B cell (primary cell): Measurements from ENCODE around the gene CCDC34. TPM values are rescaled to one million over a fixed set of nuclear protein-coding genes. Genes with fewer than 3 reads are reported as not detected.

ENCODE experiments used
- ATAC-seq: fragments of 200-7000 bp; cut with Tn5 transposase; one replicate; pipeline ENCODE4 v1.10.0; 2021; ENCODE audit warnings: low read depth, mild to moderate bottlenecking, moderate number of reproducible peaks, moderate library complexity
- CTCF ChIA-PET: fragments of 350-600 bp; sonication (Branson Sonifier 250); formaldehyde crosslinking; loops from one replicate; lab custom pipeline; 2021; ENCODE audit warnings: antibody characterized with exemption, inconsistent platforms; lab: Charles Lee
- POLR2A ChIA-PET: fragments of 350-600 bp; sonication (Branson Sonifier 250); formaldehyde crosslinking; loops from one replicate; lab custom pipeline; 2021; ENCODE audit warnings: antibody characterized with exemption; lab: Charles Lee
- DNase-seq: peaks from one replicate; pipeline ENCODE4 v3.0.0; 2013
- H2AFZ ChIP-seq: 2 replicates; pipeline ENCODE4 v1.6.1; 2012; ENCODE audit warnings: mild to moderate bottlenecking, low read depth, low read length; ENCODE audit not compliant: insufficient read depth, poor library complexity, severe bottlenecking
- H3K27ac ChIP-seq, 2 donors: 1 replicate in 1 of 2; 2 replicates in 1 of 2; pipeline ENCODE4 v1.5.1; 2012 to 2013; ENCODE audit warnings: low read length in 2 of 2, mild to moderate bottlenecking in 2 of 2, moderate library complexity in 1 of 2
- H3K27me3 ChIP-seq, 4 experiments: fragments of 200-600 bp in 1 of 4; sonication (generic) in 1 of 4; replicated peaks in 1 of 4; 1 replicate in 2 of 4; 2 replicates in 2 of 4; pipeline versions ENCODE4 v1.6.1 to v1.7.0; 2013 to 2016; ENCODE audit warnings: low read length in 3 of 4, mild to moderate bottlenecking in 2 of 4, mixed read lengths in 1 of 4, moderate library complexity in 1 of 4; ENCODE audit not compliant: insufficient read depth in 4 of 4, control insufficient read depth in 3 of 4; ENCODE audit errors: control extremely low read depth in 1 of 4
- H3K36me3 ChIP-seq, 2 experiments: replicated peaks in 1 of 2; 1 replicate in 1 of 2; 2 replicates in 1 of 2; pipeline versions ENCODE4 v1.6.1 to v1.7.1; 2013; ENCODE audit warnings: low read length in 1 of 2; ENCODE audit not compliant: insufficient read depth in 2 of 2, control insufficient read depth in 1 of 2; ENCODE audit errors: control extremely low read depth in 1 of 2, extremely low read depth in 1 of 2
- H3K4me1 ChIP-seq, 2 donors: fragments of 200-600 bp in 1 of 2; sonication (generic) in 1 of 2; 1 replicate in 1 of 2; 2 replicates in 1 of 2; pipeline versions ENCODE4 v1.5.1 to v1.6.1; 2013 to 2017; ENCODE audit warnings: low read length in 2 of 2; ENCODE audit not compliant: control insufficient read depth in 2 of 2, insufficient read depth in 2 of 2
- H3K4me2 ChIP-seq: replicated peaks from 2 replicates; pipeline ENCODE3; 2012; ENCODE audit warnings: mild to moderate bottlenecking, low read depth, low read length; ENCODE audit not compliant: poor library complexity, severe bottlenecking
- H3K4me3 ChIP-seq, 5 experiments: fragments of 200-600 bp in 1 of 5; sonication (generic) in 1 of 5; 1 replicate in 3 of 5; 2 replicates in 2 of 5; pipeline versions ENCODE4 v1.5.1 to v1.7.0; 2011 to 2016; ENCODE audit warnings: low read length in 4 of 5, mild to moderate bottlenecking in 4 of 5, low read depth in 2 of 5, control low read depth in 1 of 5, moderate library complexity in 1 of 5; ENCODE audit not compliant: insufficient read depth in 1 of 5; ENCODE audit errors: control extremely low read depth in 1 of 5, extremely low read depth in 1 of 5
- H3K79me2 ChIP-seq: fragments of 200-600 bp; sonication (generic); one replicate; pipeline ENCODE4 v1.6.0; 2016; ENCODE audit warnings: low read length; ENCODE audit not compliant: control insufficient read depth, insufficient read depth
- H3K9ac ChIP-seq: fragments of 200-600 bp; sonication (generic); 2 replicates; pipeline ENCODE4 v1.6.1; 2017; ENCODE audit warnings: mild to moderate bottlenecking, low read length, moderate library complexity
- H3K9me3 ChIP-seq, 3 donors: one replicate each; pipeline versions ENCODE4 v1.6.1 to v1.7.1; 2013; ENCODE audit warnings: low read length in 2 of 3; ENCODE audit not compliant: control insufficient read depth in 2 of 3, insufficient read depth in 1 of 3; ENCODE audit errors: control extremely low read depth in 1 of 3
- H4K20me1 ChIP-seq: 2 replicates; pipeline ENCODE4 v1.6.0; 2012; ENCODE audit warnings: mild to moderate bottlenecking, low read length; ENCODE audit not compliant: insufficient read depth, control insufficient read depth, poor library complexity, severe bottlenecking
- H3K27ac Mint-ChIP-seq: one replicate; pipeline ENCODE4 v1.8.0; 2021; ENCODE audit warnings: mixed read lengths
- H3K27me3 Mint-ChIP-seq: one replicate; pipeline ENCODE4 v1.8.0; 2021; ENCODE audit warnings: mixed read lengths
- H3K4me1 Mint-ChIP-seq: one replicate; pipeline ENCODE4 v1.8.0; 2021; ENCODE audit warnings: mixed read lengths
- H3K4me3 Mint-ChIP-seq: one replicate; pipeline ENCODE4 v1.8.0; 2021; ENCODE audit warnings: mixed read lengths
- H3K9me3 Mint-ChIP-seq: one replicate; pipeline ENCODE4 v1.8.0; 2022; ENCODE audit warnings: mixed read lengths; ENCODE audit not compliant: insufficient read depth
- CTCF ChIP-seq: fragments of 200-600 bp; IDR thresholded peaks from one replicate; pipeline ENCODE4 v1.8.0; 2022; ENCODE audit warnings: antibody characterized with exemption, mild to moderate bottlenecking
- EZH2 ChIP-seq: IDR thresholded peaks from 2 replicates; pipeline ENCODE4 v1.6.1; 2012; ENCODE audit warnings: borderline replicate concordance, low read depth, mild to moderate bottlenecking, moderate library complexity, low read length; ENCODE audit not compliant: insufficient read depth, poor library complexity, severe bottlenecking
- whole genome bisulfite sequencing: methylation state at CpG from one replicate; pipeline ENCODE4 v1.1.5; 2013; ENCODE audit warnings: missing lambda C conversion rate; ENCODE audit not compliant: insufficient coverage; 5-methylcytosine and 5-hydroxymethylcytosine counted together
- intact Hi-C: fragments of 100-400 bp; cut with micrococcal nuclease; formaldehyde crosslinking; loops from one replicate; pipeline ENCODE4 v1.10.0; 2022
- polyA plus RNA-seq: library from polyadenylated mRNA; depleted of rRNA; stranded (reverse); fragments of >200 nt; gene quantifications from 2 replicates; pipeline ENCODE4 v1.2.3, GENCODE V29; 2012
- total RNA-seq, 2 donors: library from RNA; stranded (reverse); fragments of 120-200 nt in 1 of 2; gene quantifications; 1 replicate in 1 of 2; 2 replicates in 1 of 2; pipeline versions ENCODE4 v1.2.3 to v1.2.4, GENCODE V29; 2013 to 2022

CCDC34 gene
- total and polyA plus RNA-seq, 2 donors (not counting 1 experiment from before 2014, with no cell fraction given): 0.94 to 4.1 TPM

GRCh38 chr11:27370374-27370773, 7.4 kb upstream of the CCDC34 start:
- 80% methylated on average over 1 of the region's 2 CpGs for WGBS
- Histone ChIP-seq H2AFZ (no peak overlapping the region), H3K4me1 (no peaks in the 10 kb centered on the region), H3K27me3 (no peaks in the 10 kb centered on the region), H3K4me2 (no peak overlapping the region), H3K27ac (no peak overlapping the region), H3K36me3 (no peaks in the 10 kb centered on the region), H3K9me3 (no peaks in the 10 kb centered on the region), H3K9ac (no peak overlapping the region), H4K20me1 (no peaks in the 10 kb centered on the region), H3K4me3 (no peak overlapping the region), H3K79me2 (no peaks in the 10 kb centered on the region)
- Mint-ChIP-seq H3K27me3 (no peaks in the 10 kb centered on the region), H3K4me1 (no peaks in the 10 kb centered on the region), H3K27ac (no peak overlapping the region), H3K9me3 (no peaks in the 10 kb centered on the region), H3K4me3 (no peak overlapping the region)
- no peak for ATAC-seq
- ChIA-PET CTCF (no interaction called here), POLR2A (no interaction called here)
- intact Hi-C loops: no loop called here
- TF ChIP-seq EZH2 (no peak), CTCF (no peak)
- DNase-seq: no peak

DNA sequence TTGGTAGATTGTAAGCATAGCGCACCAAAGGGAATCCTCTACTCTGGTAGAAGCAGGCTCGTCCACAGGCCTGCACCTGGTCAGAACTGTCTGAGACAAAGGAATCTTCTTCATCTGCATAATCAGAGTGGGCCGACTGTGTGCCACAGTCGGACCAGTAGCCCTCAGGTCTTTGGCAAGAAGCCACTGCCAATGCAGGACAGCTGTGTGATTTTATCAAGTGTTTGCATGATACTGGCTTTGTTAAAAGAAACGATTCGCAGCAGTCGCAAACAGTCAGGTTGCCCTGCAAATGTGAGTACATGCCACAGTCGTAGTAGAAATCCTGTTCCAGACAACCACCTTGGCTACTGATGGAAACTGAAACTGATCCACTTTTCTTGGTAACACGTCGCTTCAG, 4.9 kb upstream of the CCDC34 start:
- peaks cover 5 to 7% of the 10 kb centered on the region in 2 donors for H3K4me1 ChIP-seq
- H2AFZ ChIP-seq: no peak overlapping the region
- DNase-seq (no peak), ATAC-seq (no peak)
- ChIA-PET CTCF (no interaction called here), POLR2A (no interaction called here)
- peaks cover 9% of the 10 kb centered on the region for H3K4me1 Mint-ChIP-seq
- no peak overlapping the region for H3K4me3 Mint-ChIP-seq
- H3K4me3 ChIP-seq: no peak overlapping the region
- H3K79me2 ChIP-seq: no peaks in the 10 kb centered on the region
- TF ChIP-seq CTCF: no peak
- no peak for TF ChIP-seq EZH2
- H3K9me3 ChIP-seq: no peaks in the 10 kb centered on the region
- no peak overlapping the region for H3K4me2 ChIP-seq
- no peak overlapping the region for H3K27ac Mint-ChIP-seq
- H3K9ac ChIP-seq: no peak overlapping the region
- intact Hi-C loops: no loop called here
- H3K9me3 Mint-ChIP-seq: no peaks in the 10 kb centered on the region
- 94% methylated on average over 10 of the region's 10 CpGs for WGBS
- H3K36me3 ChIP-seq: no peaks in the 10 kb centered on the region
- no peaks in the 10 kb centered on the region for H3K27me3 ChIP-seq
- H4K20me1 ChIP-seq: no peaks in the 10 kb centered on the region
- H3K27me3 Mint-ChIP-seq: no peaks in the 10 kb centered on the region
- H3K27ac ChIP-seq: no peak overlapping the region
